ENCODE measurements around the gene TTC39B.

TTC39B gene

GRCh38 chr9:15310107-15310850, 3.3 kb upstream of the TTC39B start:
- Histone ChIP-seq H3K4me3 (replicated peaks; ENCODE audit: low read depth, low read length) (no peak overlapping the region), H3K27me3 (replicated peaks; ENCODE audit: control insufficient read depth, insufficient read depth, low read length) (no peaks in the 10 kb centered on the region), H3K36me3 (ENCODE audit: control insufficient read depth, insufficient read depth, low read length) (no peaks in the 10 kb centered on the region)
- DNase-seq (ENCODE audit: extremely low read depth, insufficient read length), result no peak
- TF ChIP-seq CTCF (IDR thresholded peaks at IDR 0.05; ENCODE audit: insufficient read depth, low read length, poor library complexity, severe bottlenecking), result no peak

DNA sequence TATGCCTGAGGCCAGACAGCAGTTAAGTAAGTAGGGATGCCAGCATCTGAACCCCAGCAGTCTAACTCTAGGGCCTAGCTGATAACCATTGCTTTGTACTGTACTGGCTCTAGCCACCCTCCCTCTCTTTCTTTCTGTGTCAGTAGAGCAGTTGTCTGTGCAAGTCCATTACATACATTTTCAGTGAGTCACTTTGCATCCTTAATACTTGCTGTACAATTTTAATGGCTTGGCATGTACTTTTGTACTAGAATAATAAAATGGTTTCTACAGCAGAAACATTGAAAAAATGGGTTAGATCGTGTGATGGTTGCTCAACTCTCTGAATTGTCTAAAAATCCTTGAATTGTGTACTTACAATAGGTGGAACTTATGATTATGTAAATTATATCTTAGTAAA, 1.5 kb upstream of the TTC39B start:
- no peak for TF ChIP-seq CTCF (IDR thresholded peaks at IDR 0.05; ENCODE audit: insufficient read depth, low read length, poor library complexity, severe bottlenecking)
- DNase-seq (ENCODE audit: extremely low read depth, insufficient read length), result no peak

GRCh38 chr9:15307523-15307841, 466 bp upstream of the TTC39B start:
- Histone ChIP-seq H3K4me3 (replicated peaks; ENCODE audit: low read depth, low read length) (peak overlapping the region; percentile 76), H3K36me3 (ENCODE audit: control insufficient read depth, insufficient read depth, low read length) (no peaks in the 10 kb centered on the region), H3K27me3 (replicated peaks; ENCODE audit: control insufficient read depth, insufficient read depth, low read length) (no peaks in the 10 kb centered on the region)
- TF ChIP-seq CTCF (IDR thresholded peaks at IDR 0.05; ENCODE audit: insufficient read depth, low read length, poor library complexity, severe bottlenecking), result no peak
- no peak for DNase-seq (ENCODE audit: extremely low read depth, insufficient read length)

More for the DNA sequence above, 1.5 kb upstream of the TTC39B start:
- Histone ChIP-seq H3K4me3 (replicated peaks; ENCODE audit: low read depth, low read length) (no peak overlapping the region), H3K27me3 (replicated peaks; ENCODE audit: control insufficient read depth, insufficient read depth, low read length) (no peaks in the 10 kb centered on the region), H3K36me3 (ENCODE audit: control insufficient read depth, insufficient read depth, low read length) (no peaks in the 10 kb centered on the region)

GRCh38 chr9:15306068-15306756, 804 bp downstream of the TTC39B start:
- no peak for TF ChIP-seq CTCF (IDR thresholded peaks at IDR 0.05; ENCODE audit: insufficient read depth, low read length, poor library complexity, severe bottlenecking)
- DNase-seq (ENCODE audit: extremely low read depth, insufficient read length), result peak; percentile 28
- H3K27me3 ChIP-seq (replicated peaks; ENCODE audit: control insufficient read depth, insufficient read depth, low read length), result no peaks in the 10 kb centered on the region
- H3K36me3 ChIP-seq (ENCODE audit: control insufficient read depth, insufficient read depth, low read length), result no peaks in the 10 kb centered on the region
- H3K4me3 ChIP-seq (replicated peaks; ENCODE audit: low read depth, low read length), result peak overlapping the region; percentile 76

DNA sequence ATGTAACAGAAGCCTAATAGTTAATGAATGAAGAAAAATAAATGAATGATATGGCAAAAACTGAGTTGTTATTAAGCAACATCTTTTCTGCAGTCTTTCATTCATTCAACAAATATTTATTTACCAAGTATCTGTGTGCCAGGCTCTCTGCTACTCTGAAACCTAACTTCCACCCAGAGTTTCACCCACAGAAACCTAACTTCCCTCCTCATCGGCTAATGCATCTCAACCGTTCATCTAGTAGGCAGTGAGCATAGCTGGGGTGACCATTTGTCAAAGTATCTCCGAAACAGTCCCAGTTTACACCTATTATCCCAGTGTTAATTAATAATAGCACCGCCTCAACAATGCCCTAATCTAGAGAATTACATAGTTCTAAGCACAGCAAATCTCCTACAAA, 1.5 kb downstream of the TTC39B start:
- no peak for DNase-seq (ENCODE audit: extremely low read depth, insufficient read length)
- H3K36me3 ChIP-seq (ENCODE audit: control insufficient read depth, insufficient read depth, low read length), result no peaks in the 10 kb centered on the region
- no peak overlapping the region for H3K4me3 ChIP-seq (replicated peaks; ENCODE audit: low read depth, low read length)

More for the DNA sequence above, 1.5 kb downstream of the TTC39B start:
- no peaks in the 10 kb centered on the region for H3K27me3 ChIP-seq (replicated peaks; ENCODE audit: control insufficient read depth, insufficient read depth, low read length)
- no peak for TF ChIP-seq CTCF (IDR thresholded peaks at IDR 0.05; ENCODE audit: insufficient read depth, low read length, poor library complexity, severe bottlenecking)

Measured in GM06990 (cell line).